ENCODE data around the gene RPS16.

Gene RPS16

GRCh38 chr19:39405958-39406655 is 29.6 kb downstream of the RPS16 start:
- CTCF ChIA-PET = interaction anchor here (0.6 to 4.6 kb wide), 2 partner anchors 8 to 264 kb away, joined by 3 to 41 read pairs; no protein-coding TSS in a partner anchor
- Histone ChIP-seq H3K4me1 (ENCODE audit: control insufficient read depth, insufficient read depth, low read length) (peaks cover 57% of the 10 kb centered on the region), H3K9me3 (ENCODE audit: control insufficient read depth, insufficient read depth, low read depth, low read length) (no peaks in the 10 kb centered on the region), H3K4me3 (ENCODE audit: low read depth, low read length) (peak overlapping the region; percentile 26), H3K27ac (ENCODE audit: extremely low read depth, low read depth, low read length) (peak overlapping the region; percentile 56), H3K36me3 (ENCODE audit: control insufficient read depth in 2 of 2, insufficient read depth in 1 of 2, low read length in 2 of 2) (peaks cover 0 to 3% of the 10 kb centered on the region in 2 experiments; a peak in 1 of 3 replicates)
- POLR2A ChIA-PET = interaction anchor here (0.5 to 11.2 kb wide), 11 partner anchors 7 to 288 kb away, joined by 3 to 175 read pairs (median 5); partner anchors contain the start of genes MED29, PAF1 and RPS16
- TF ChIP-seq ZNF510 (tag by site-specific recombination; IDR thresholded peaks at IDR 0.05; ENCODE audit: insufficient replicate concordance) (no peak), ZBTB21 (tag by site-specific recombination; IDR thresholded peaks at IDR 0.05) (no peak), ZNF433 (tag by site-specific recombination; IDR thresholded peaks at IDR 0.05; ENCODE audit: low read depth) (no peak), ZNF639 (tag by site-specific recombination; IDR thresholded peaks at IDR 0.05) (no peak; the same call in 1 of the 2 replicates), ZNF654 (tag by site-specific recombination; IDR thresholded peaks at IDR 0.05; ENCODE audit: low read depth) (no peak), ELK4 (IDR thresholded peaks at IDR 0.05; ENCODE audit: borderline replicate concordance, low read depth, low read length) (no peak), OSR2 (tag by site-specific recombination; IDR thresholded peaks at IDR 0.05) (no peak; the same call in 1 of the 2 replicates), OVOL3 (tag by site-specific recombination; IDR thresholded peaks at IDR 0.05) (no peak), ZNF16 (tag by site-specific recombination; IDR thresholded peaks at IDR 0.05; ENCODE audit: low read depth) (no peak), ZNF184 (tag by site-specific recombination; IDR thresholded peaks at IDR 0.05) (no peak), ZNF155 (tag by site-specific recombination; IDR thresholded peaks at IDR 0.05) (no peak), HOXC10 (CRISPR knock-in tag; IDR thresholded peaks at IDR 0.05) (no peak), KLF16 (tag by site-specific recombination; IDR thresholded peaks at IDR 0.05) (peak; percentile 62; the same call in 1 of the 2 replicates), ZXDB (tag by site-specific recombination; IDR thresholded peaks at IDR 0.05) (peak; percentile 65; the same call in 1 of the 2 replicates), ZNF26 (tag by site-specific recombination; IDR thresholded peaks at IDR 0.05) (no peak), MYNN (tag by site-specific recombination; IDR thresholded peaks at IDR 0.05; ENCODE audit: borderline replicate concordance) (no peak), ZNF2 (tag by site-specific recombination; IDR thresholded peaks at IDR 0.05) (0 out of 2 replicates have a peak, but pooled peaks have one; percentile 6), TCF7L2 (IDR thresholded peaks at IDR 0.05; ENCODE audit: borderline replicate concordance, low read depth, low read length) (no peak), SCRT1 (tag by site-specific recombination; IDR thresholded peaks at IDR 0.05; ENCODE audit: borderline replicate concordance) (no peak), ZNF274 (IDR thresholded peaks at IDR 0.05; ENCODE audit: low read length) (no peak), ZNF274 (tag by site-specific recombination; IDR thresholded peaks at IDR 0.05; ENCODE audit: borderline replicate concordance) (peak; percentile 51; the same call in 1 of the 2 replicates), GLIS2 (tag by site-specific recombination; IDR thresholded peaks at IDR 0.05) (peak; percentile 60), INSM2 (tag by site-specific recombination; IDR thresholded peaks at IDR 0.05) (no peak), ZSCAN5A (tag by site-specific recombination; IDR thresholded peaks at IDR 0.05) (no peak; the same call in 1 of the 2 replicates), MZF1 (tag by site-specific recombination; IDR thresholded peaks at IDR 0.05; ENCODE audit: borderline replicate concordance) (no peak), ZNF792 (tag by site-specific recombination; IDR thresholded peaks at IDR 0.05) (no peak; the same call in 1 of the 2 replicates), ZNF391 (tag by site-specific recombination; IDR thresholded peaks at IDR 0.05; ENCODE audit: borderline replicate concordance, low read depth) (peak; percentile 69; the same call in 1 of the 2 replicates), ZNF76 (tag by site-specific recombination; IDR thresholded peaks at IDR 0.05; ENCODE audit: borderline replicate concordance, low read depth) (peak; percentile 38; the same call in 1 of the 2 replicates), FEZF1 (tag by site-specific recombination; IDR thresholded peaks at IDR 0.05) (no peak), ZNF521 (tag by site-specific recombination; IDR thresholded peaks at IDR 0.05) (no peak), ZNF146 (tag by site-specific recombination; IDR thresholded peaks at IDR 0.05) (no peak)
